Measurements from ENCODE around the gene ABCG5. TPM values are rescaled to one million over a fixed set of nuclear protein-coding genes. Genes with fewer than 3 reads are reported as not detected.

Gene ABCG5
- total RNA-seq, 2 donors from 2014 or later, result not detected

- Histone ChIP-seq H3K4me1 (no peaks in the 10 kb centered on the region), H3K36me3 (peaks cover 21% of the 10 kb centered on the region)
- no peak for TF ChIP-seq CTCF (IDR thresholded peaks at IDR 0.05)
These were observed 47.4 kb downstream of the ABCG5 start for GRCh38 chr2:43791035-43791765.

GRCh38 chr2:43790147-43790546 is 48.5 kb downstream of the ABCG5 start:
- Histone ChIP-seq H3K27me3 (no peaks in the 10 kb centered on the region), H3K4me3 (no peak overlapping the region), H3K27ac (peak overlapping the region in 1 of 2 donors; percentile 28), H3K9me3 (no peaks in the 10 kb centered on the region), H3K4me1 (no peaks in the 10 kb centered on the region), H3K36me3 (peaks cover 12% of the 10 kb centered on the region)
- TF ChIP-seq CTCF (IDR thresholded peaks at IDR 0.05), result no peak
- no peak for DNase-seq (ENCODE audit: low spot score)

More at GRCh38 chr2:43791035-43791765, 47.4 kb downstream of the ABCG5 start:
- no peak for DNase-seq (ENCODE audit: low spot score)
- H3K27ac ChIP-seq, result no peak overlapping the region
- no peak overlapping the region for H3K4me3 ChIP-seq
- no peaks in the 10 kb centered on the region for H3K27me3 ChIP-seq
- no peaks in the 10 kb centered on the region for H3K9me3 ChIP-seq

- DNase-seq (ENCODE audit: low spot score), result no peak
- Histone ChIP-seq H3K9me3 (no peaks in the 10 kb centered on the region), H3K4me3 (no peak overlapping the region), H3K36me3 (peaks cover 21% of the 10 kb centered on the region), H3K27me3 (no peaks in the 10 kb centered on the region), H3K4me1 (no peaks in the 10 kb centered on the region), H3K27ac (no peak overlapping the region)
- no peak for TF ChIP-seq CTCF (IDR thresholded peaks at IDR 0.05)
These were observed 50.0 kb downstream of the ABCG5 start for GRCh38 chr2:43788646-43789045.

DNA sequence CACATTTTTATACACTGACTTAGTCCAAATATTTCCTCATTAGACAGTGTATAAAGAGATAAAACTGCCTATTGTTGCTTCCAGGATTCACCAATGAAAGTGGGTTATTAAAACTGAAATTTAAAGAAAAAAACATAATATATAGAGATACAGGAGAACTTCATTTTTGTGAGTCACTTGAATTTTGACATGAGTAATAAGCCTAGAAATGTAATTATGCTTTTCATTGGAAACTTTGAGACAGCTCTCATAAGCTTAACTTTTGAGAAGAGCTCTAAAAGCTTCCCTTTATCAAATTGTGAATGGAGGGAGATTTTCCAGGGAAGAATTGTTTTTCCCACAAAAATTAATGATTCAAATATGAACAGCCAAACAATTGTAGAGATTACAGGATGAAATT is 50.7 kb downstream of the ABCG5 start:
- no peaks in the 10 kb centered on the region for H3K4me1 ChIP-seq
- no peak overlapping the region for H3K27ac ChIP-seq
- H3K36me3 ChIP-seq, result peaks cover 24% of the 10 kb centered on the region
- no peak for TF ChIP-seq CTCF (IDR thresholded peaks at IDR 0.05)
- no peak for DNase-seq (ENCODE audit: low spot score)
- no peak overlapping the region for H3K4me3 ChIP-seq
- H3K9me3 ChIP-seq, result no peaks in the 10 kb centered on the region
- no peaks in the 10 kb centered on the region for H3K27me3 ChIP-seq

GRCh38 chr2:43778233-43778632 is 60.4 kb downstream of the ABCG5 start:
- no peaks in the 10 kb centered on the region for H3K4me1 ChIP-seq
- DNase-seq (ENCODE audit: low spot score), result no peak
- no peak overlapping the region for H3K4me3 ChIP-seq
- no peaks in the 10 kb centered on the region for H3K36me3 ChIP-seq
- no peaks in the 10 kb centered on the region for H3K9me3 ChIP-seq
- no peak overlapping the region for H3K27ac ChIP-seq
- no peak for TF ChIP-seq CTCF (IDR thresholded peaks at IDR 0.05)
- H3K27me3 ChIP-seq, result no peaks in the 10 kb centered on the region

Measured in right atrium auricular region (tissue), 2 donors.